ENCODE data around the gene HORMAD2.

HORMAD2 gene

DNA sequence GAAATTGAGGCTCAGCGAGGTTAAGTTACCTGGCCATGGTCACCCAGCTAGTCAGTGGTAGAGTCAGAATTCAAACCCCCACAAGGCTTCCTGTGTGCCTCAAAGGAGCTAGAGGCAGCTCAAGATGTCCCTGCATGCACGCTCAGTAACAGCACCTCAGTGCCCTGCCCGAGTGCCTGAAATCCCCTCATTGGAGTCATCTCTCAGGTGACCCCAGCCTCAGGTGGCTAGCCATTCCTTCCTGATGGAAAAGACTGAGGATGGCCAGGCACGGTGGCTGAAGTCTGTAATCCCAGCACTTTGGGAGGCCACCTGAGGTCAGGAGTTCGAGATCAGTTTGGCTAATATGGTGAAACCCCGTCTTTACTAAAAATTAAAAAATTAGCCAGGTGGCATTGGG lies 129.4 kb downstream of the HORMAD2 start:
- no peak overlapping the region for H2BK5ac ChIP-seq (ENCODE audit: low read depth, low read length, poor library complexity)
- H3K27ac ChIP-seq (ENCODE audit: low read depth, low read length) = no peak overlapping the region
- no peaks in the 10 kb centered on the region for H3K9me3 ChIP-seq (ENCODE audit: insufficient read depth, low read depth, low read length)

GRCh38 chr22:30210235-30210909 lies 130.1 kb downstream of the HORMAD2 start:
- Histone ChIP-seq H3K4me1 (ENCODE audit: control insufficient read depth in 1 of 2, insufficient read depth in 2 of 2, low read length in 2 of 2) (peaks cover 18 to 19% of the 10 kb centered on the region in 2 experiments), H3K4me2 (ENCODE audit: low read length) (no peak overlapping the region), H3K4me3 (ENCODE audit: low read depth, low read length) (no peak overlapping the region), H4K91ac (ENCODE audit: low read depth, low read length) (peak overlapping the region; percentile 37), H3K79me1 (ENCODE audit: low read length) (peaks cover 7% of the 10 kb centered on the region), H3K9ac (ENCODE audit: low read length) (no peak overlapping the region), H4K8ac (ENCODE audit: low read depth, low read length) (peak overlapping the region; percentile 21), H2AK5ac (ENCODE audit: low read length) (no peak overlapping the region), H4K12ac (ENCODE audit: low read depth, low read length) (no peak overlapping the region), H3K27me3 (ENCODE audit: insufficient read depth, low read length) (no peaks in the 10 kb centered on the region), H2BK120ac (ENCODE audit: insufficient read depth, low read length, poor library complexity) (no peak overlapping the region), H2BK5ac (ENCODE audit: low read depth, low read length, poor library complexity) (peak overlapping the region; percentile 48), H3K18ac (ENCODE audit: low read length) (peak overlapping the region; percentile 20), H3K23ac (ENCODE audit: low read length) (no peak overlapping the region), H2AFZ (ENCODE audit: insufficient read depth, low read length, poor library complexity) (no peak overlapping the region), H2BK12ac (ENCODE audit: low read length) (peak overlapping the region; percentile 53), H3K14ac (ENCODE audit: low read length) (peak overlapping the region; percentile 32), H3K79me2 (ENCODE audit: control insufficient read depth, insufficient read depth, low read length, poor library complexity) (no peaks in the 10 kb centered on the region), H3K9me3 (ENCODE audit: insufficient read depth, low read depth, low read length) (no peaks in the 10 kb centered on the region), H3K4ac (ENCODE audit: low read depth, low read length) (no peak overlapping the region), H3K36me3 (ENCODE audit: control insufficient read depth in 1 of 2, insufficient read depth in 2 of 2, low read length in 2 of 2) (no peaks in the 10 kb centered on the region), H3K27ac (ENCODE audit: low read depth, low read length) (no peak overlapping the region)
- WGBS (ENCODE audit: extremely low coverage, insufficient coverage, insufficient read length) = no CpG with 5 or more reads among the region's 19 CpGs
- DNase-seq = peak; percentile 68 to 73

More for the DNA sequence above, 129.4 kb downstream of the HORMAD2 start:
- Histone ChIP-seq H3K4me3 (ENCODE audit: low read depth, low read length) (no peak overlapping the region), H3K27me3 (ENCODE audit: insufficient read depth, low read length) (no peaks in the 10 kb centered on the region), H3K14ac (ENCODE audit: low read length) (no peak overlapping the region), H4K12ac (ENCODE audit: low read depth, low read length) (no peak overlapping the region), H4K91ac (ENCODE audit: low read depth, low read length) (no peak overlapping the region), H3K9ac (ENCODE audit: low read length) (no peak overlapping the region), H2BK120ac (ENCODE audit: insufficient read depth, low read length, poor library complexity) (no peak overlapping the region), H3K36me3 (ENCODE audit: control insufficient read depth in 1 of 2, insufficient read depth in 2 of 2, low read length in 2 of 2) (no peaks in the 10 kb centered on the region), H2AK5ac (ENCODE audit: low read length) (peak overlapping the region; percentile 40), H2AFZ (ENCODE audit: insufficient read depth, low read length, poor library complexity) (no peak overlapping the region), H3K4me1 (ENCODE audit: control insufficient read depth in 1 of 2, insufficient read depth in 2 of 2, low read length in 2 of 2) (peaks cover 18 to 19% of the 10 kb centered on the region in 2 experiments), H3K79me1 (ENCODE audit: low read length) (peaks cover 7% of the 10 kb centered on the region), H2BK12ac (ENCODE audit: low read length) (peak overlapping the region; percentile 68), H4K8ac (ENCODE audit: low read depth, low read length) (no peak overlapping the region), H3K23ac (ENCODE audit: low read length) (no peak overlapping the region), H3K18ac (ENCODE audit: low read length) (no peak overlapping the region), H3K4me2 (ENCODE audit: low read length) (no peak overlapping the region), H3K4ac (ENCODE audit: low read depth, low read length) (no peak overlapping the region), H3K79me2 (ENCODE audit: control insufficient read depth, insufficient read depth, low read length, poor library complexity) (no peaks in the 10 kb centered on the region)
- DNase-seq = no peak
- WGBS (ENCODE audit: extremely low coverage, insufficient coverage, insufficient read length) = no CpG with 5 or more reads among the region's 6 CpGs

- H3K79me2 ChIP-seq (ENCODE audit: control insufficient read depth, insufficient read depth, low read length, poor library complexity) = no peaks in the 10 kb centered on the region
- H2AK5ac ChIP-seq (ENCODE audit: low read length) = peak overlapping the region; percentile 71
- H3K4me2 ChIP-seq (ENCODE audit: low read length) = no peak overlapping the region
- H3K79me1 ChIP-seq (ENCODE audit: low read length) = peaks cover 7% of the 10 kb centered on the region
- peak overlapping the region; percentile 10 for H4K91ac ChIP-seq (ENCODE audit: low read depth, low read length)
- no peak overlapping the region for H2AFZ ChIP-seq (ENCODE audit: insufficient read depth, low read length, poor library complexity)
- no peak overlapping the region for H3K14ac ChIP-seq (ENCODE audit: low read length)
- no peak overlapping the region for H2BK5ac ChIP-seq (ENCODE audit: low read depth, low read length, poor library complexity)
- no peaks in the 10 kb centered on the region for H3K9me3 ChIP-seq (ENCODE audit: insufficient read depth, low read depth, low read length)
- peak overlapping the region; percentile 55 for H2BK12ac ChIP-seq (ENCODE audit: low read length)
- H3K4me3 ChIP-seq (ENCODE audit: low read depth, low read length) = no peak overlapping the region
- no peak overlapping the region for H4K8ac ChIP-seq (ENCODE audit: low read depth, low read length)
- no CpG with 5 or more reads among the region's 18 CpGs for WGBS (ENCODE audit: extremely low coverage, insufficient coverage, insufficient read length)
- no peaks in the 10 kb centered on the region for H3K36me3 ChIP-seq (ENCODE audit: control insufficient read depth in 1 of 2, insufficient read depth in 2 of 2, low read length in 2 of 2)
- peaks cover 18 to 19% of the 10 kb centered on the region in 2 experiments for H3K4me1 ChIP-seq (ENCODE audit: control insufficient read depth in 1 of 2, insufficient read depth in 2 of 2, low read length in 2 of 2)
- no peak overlapping the region for H3K18ac ChIP-seq (ENCODE audit: low read length)
- H3K27ac ChIP-seq (ENCODE audit: low read depth, low read length) = no peak overlapping the region
- H3K23ac ChIP-seq (ENCODE audit: low read length) = no peak overlapping the region
- peak overlapping the region; percentile 3 for H3K9ac ChIP-seq (ENCODE audit: low read length)
- no peak overlapping the region for H4K12ac ChIP-seq (ENCODE audit: low read depth, low read length)
- DNase-seq = no peak
- H3K4ac ChIP-seq (ENCODE audit: low read depth, low read length) = peak overlapping the region; percentile 40
- no peak overlapping the region for H2BK120ac ChIP-seq (ENCODE audit: insufficient read depth, low read length, poor library complexity)
- H3K27me3 ChIP-seq (ENCODE audit: insufficient read depth, low read length) = no peaks in the 10 kb centered on the region
Observed at GRCh38 chr22:30211124-30211820, 131.0 kb downstream of the HORMAD2 start.

GRCh38 chr22:30212363-30212995 lies 132.2 kb downstream of the HORMAD2 start:
- Histone ChIP-seq H2BK5ac (ENCODE audit: low read depth, low read length, poor library complexity) (no peak overlapping the region), H3K9me3 (ENCODE audit: insufficient read depth, low read depth, low read length) (no peaks in the 10 kb centered on the region), H2AFZ (ENCODE audit: insufficient read depth, low read length, poor library complexity) (no peak overlapping the region), H4K8ac (ENCODE audit: low read depth, low read length) (no peak overlapping the region), H4K91ac (ENCODE audit: low read depth, low read length) (no peak overlapping the region), H3K14ac (ENCODE audit: low read length) (no peak overlapping the region), H2BK12ac (ENCODE audit: low read length) (no peak overlapping the region), H3K4me1 (ENCODE audit: control insufficient read depth in 1 of 2, insufficient read depth in 2 of 2, low read length in 2 of 2) (peaks cover 18 to 19% of the 10 kb centered on the region in 2 experiments), H2AK5ac (ENCODE audit: low read length) (no peak overlapping the region), H3K4ac (ENCODE audit: low read depth, low read length) (no peak overlapping the region), H2BK120ac (ENCODE audit: insufficient read depth, low read length, poor library complexity) (no peak overlapping the region), H3K79me1 (ENCODE audit: low read length) (peaks cover 7% of the 10 kb centered on the region), H4K12ac (ENCODE audit: low read depth, low read length) (no peak overlapping the region), H3K79me2 (ENCODE audit: control insufficient read depth, insufficient read depth, low read length, poor library complexity) (no peaks in the 10 kb centered on the region), H3K9ac (ENCODE audit: low read length) (no peak overlapping the region), H3K4me2 (ENCODE audit: low read length) (no peak overlapping the region), H3K18ac (ENCODE audit: low read length) (no peak overlapping the region), H3K27ac (ENCODE audit: low read depth, low read length) (no peak overlapping the region), H3K36me3 (ENCODE audit: control insufficient read depth in 1 of 2, insufficient read depth in 2 of 2, low read length in 2 of 2) (no peaks in the 10 kb centered on the region), H3K4me3 (ENCODE audit: low read depth, low read length) (no peak overlapping the region), H3K23ac (ENCODE audit: low read length) (no peak overlapping the region), H3K27me3 (ENCODE audit: insufficient read depth, low read length) (no peaks in the 10 kb centered on the region)
- no CpG with 5 or more reads among the region's 5 CpGs for WGBS (ENCODE audit: extremely low coverage, insufficient coverage, insufficient read length)
- DNase-seq = peak; percentile 46 to 50

Data from trophoblast cell (in vitro differentiated cells and primary cell).